ENCODE data around the gene NDUFB5. TPM values are rescaled to one million over a fixed set of nuclear protein-coding genes. Genes with fewer than 3 reads are reported as not detected.

Gene NDUFB5
- total RNA-seq, 1 experiment from 2014 or later = 78.9 TPM

- Histone ChIP-seq H3K9ac (ENCODE audit: extremely low read depth, insufficient read length, low read length) (no peak overlapping the region), H2AFZ (ENCODE audit: low read length) (no peak overlapping the region), H4K20me1 (ENCODE audit: control insufficient read depth, insufficient read depth, insufficient read length) (no peaks in the 10 kb centered on the region), H2BK5ac (ENCODE audit: insufficient read length, low read length) (no peak overlapping the region), H2BK20ac (ENCODE audit: low read depth, low read length, poor library complexity, severe bottlenecking) (no peak overlapping the region), H4K8ac (replicated peaks; ENCODE audit: insufficient read length, low read depth, low read length) (no peak overlapping the region), H3K9me3 (ENCODE audit: control insufficient read depth, low read depth, low read length) (no peaks in the 10 kb centered on the region), H3K27ac (ENCODE audit: insufficient read length, low read depth, low read length) (no peak overlapping the region), H3K56ac (ENCODE audit: insufficient read length, low read depth, low read length) (no peak overlapping the region), H3K14ac (ENCODE audit: insufficient read depth, low read length) (no peak overlapping the region), H4K91ac (ENCODE audit: insufficient read length, low read depth, low read length) (no peak overlapping the region), H3K4ac (ENCODE audit: low read depth, low read length) (no peak overlapping the region), H2BK15ac (ENCODE audit: low read depth, low read length) (no peak overlapping the region), H2AK5ac (ENCODE audit: insufficient read length, low read length) (no peak overlapping the region), H2BK120ac (ENCODE audit: low read depth, low read length, poor library complexity, severe bottlenecking) (no peak overlapping the region), H3K18ac (ENCODE audit: insufficient read length, low read depth, low read length) (no peak overlapping the region), H3K4me1 (ENCODE audit: insufficient read depth, low read length) (no peaks in the 10 kb centered on the region), H3K27me3 (ENCODE audit: insufficient read depth, low read length) (no peaks in the 10 kb centered on the region), H3K4me2 (ENCODE audit: insufficient read depth, insufficient read length, low read length) (no peak overlapping the region), H3K79me1 (ENCODE audit: insufficient read depth, low read depth, low read length, poor library complexity, severe bottlenecking) (peaks cover 5% of the 10 kb centered on the region), H3K23me2 (ENCODE audit: insufficient read length, low read depth, low read length, poor library complexity, severe bottlenecking) (no peaks in the 10 kb centered on the region), H3K23ac (ENCODE audit: insufficient read length, low read depth, low read length) (no peak overlapping the region), H2BK12ac (ENCODE audit: insufficient read length, low read depth, low read length) (no peak overlapping the region), H4K5ac (ENCODE audit: insufficient read length, low read depth, low read length) (no peak overlapping the region), H3T11ph (ENCODE audit: low read length) (no peak overlapping the region), H3K79me2 (ENCODE audit: insufficient read depth, low read length) (peaks cover 23% of the 10 kb centered on the region; the same call in 1 of the 2 replicates)
- Mint-ChIP-seq H3K9me3 (no peaks in the 10 kb centered on the region), H3K27me3 (ENCODE audit: low read depth) (no peaks in the 10 kb centered on the region), H3K36me3 (ENCODE audit: insufficient read depth in 1 of 3, low read depth in 3 of 3) (peaks cover 3 to 12% (median 9%) of the 10 kb centered on the region in 3 experiments; a peak in 5 of 7 replicates), H3K27ac (no peak overlapping the region), H3K4me3 (no peak overlapping the region), H3K4me1 (peaks cover 29 to 33% of the 10 kb centered on the region in 2 experiments)
- TF ChIP-seq, protein P1, sequence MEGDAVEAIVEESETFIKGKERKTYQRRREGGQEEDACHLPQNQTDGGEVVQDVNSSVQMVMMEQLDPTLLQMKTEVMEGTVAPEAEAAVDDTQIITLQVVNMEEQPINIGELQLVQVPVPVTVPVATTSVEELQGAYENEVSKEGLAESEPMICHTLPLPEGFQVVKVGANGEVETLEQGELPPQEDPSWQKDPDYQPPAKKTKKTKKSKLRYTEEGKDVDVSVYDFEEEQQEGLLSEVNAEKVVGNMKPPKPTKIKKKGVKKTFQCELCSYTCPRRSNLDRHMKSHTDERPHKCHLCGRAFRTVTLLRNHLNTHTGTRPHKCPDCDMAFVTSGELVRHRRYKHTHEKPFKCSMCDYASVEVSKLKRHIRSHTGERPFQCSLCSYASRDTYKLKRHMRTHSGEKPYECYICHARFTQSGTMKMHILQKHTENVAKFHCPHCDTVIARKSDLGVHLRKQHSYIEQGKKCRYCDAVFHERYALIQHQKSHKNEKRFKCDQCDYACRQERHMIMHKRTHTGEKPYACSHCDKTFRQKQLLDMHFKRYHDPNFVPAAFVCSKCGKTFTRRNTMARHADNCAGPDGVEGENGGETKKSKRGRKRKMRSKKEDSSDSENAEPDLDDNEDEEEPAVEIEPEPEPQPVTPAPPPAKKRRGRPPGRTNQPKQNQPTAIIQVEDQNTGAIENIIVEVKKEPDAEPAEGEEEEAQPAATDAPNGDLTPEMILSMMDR (conservative IDR thresholded peaks at IDR 0.05) = no peak
- WGBS (ENCODE audit: extremely low coverage, insufficient read length, low lambda C conversion rate) = no CpG with 5 or more reads among the region's 3 CpGs
- no peak for DNase-seq
Measured at GRCh38 chr3:179660872-179661271, 56.3 kb downstream of the NDUFB5 start.

Measured in H9 (cell line).